ENCODE results near the gene RBCK1. TPM values are rescaled to one million over a fixed set of nuclear protein-coding genes. Genes with fewer than 3 reads are reported as not detected.
A peak's percentile ranks its signal among the peaks of the same experiment; 100 is the strongest.

RBCK1 gene
- total and polyA plus RNA-seq, 9 of the 15 experiments (the other 6 are each of a cell fraction or from before 2014, with no cell fraction given): 5.9 to 59.3 (median 26.5) TPM

- DNase-seq (ENCODE audit: extremely low read depth in 1 of 4, low spot score in 3 of 4): peak in 1 of 4 experiments; percentile 18
- intact Hi-C loops (cut with micrococcal nuclease): no loop called here
- Histone ChIP-seq H3K9ac (ENCODE audit: insufficient read depth in 1 of 2, low read depth in 2 of 2, low read length in 2 of 2) (peak overlapping the region; percentile 95 to 98), H3K9me1 (ENCODE audit: control insufficient read depth, insufficient read depth, low read length) (no peaks in the 10 kb centered on the region), H4K20me1 (replicated peaks; ENCODE audit: control insufficient read depth, insufficient read depth, low read length) (no peaks in the 10 kb centered on the region), H3K27ac (ENCODE audit: extremely low read depth, low read depth, low read length) (peak overlapping the region; percentile 94), H3K36me3 (ENCODE audit: control insufficient read depth, insufficient read depth, low read length) (peaks cover 30% of the 10 kb centered on the region; the same call in 2 of the 3 replicates), H3K4me1 (replicated peaks in 1 of 2; ENCODE audit: control insufficient read depth in 2 of 2, insufficient read depth in 2 of 2, low read length in 2 of 2) (peaks cover 17 to 18% of the 10 kb centered on the region in 2 experiments; a peak in 4 of 5 replicates), H3K79me2 (ENCODE audit: control insufficient read depth, insufficient read depth, low read length) (peaks cover 34% of the 10 kb centered on the region), H3K9me3 (replicated peaks; ENCODE audit: control insufficient read depth, insufficient read depth, low read depth, low read length) (peaks cover 2% of the 10 kb centered on the region), H3K4me3 (peak overlapping the region; percentile 98), H3K4me2 (ENCODE audit: insufficient read depth, low read length) (peak overlapping the region; percentile 88), H2AFZ (ENCODE audit: low read depth, low read length) (no peak overlapping the region), H3K27me3 (ENCODE audit: control insufficient read depth in 2 of 2, insufficient read depth in 2 of 2, low read length in 2 of 2) (no peaks in the 10 kb centered on the region)
- BruUV-seq (replicated peaks): no TSS peak
- peak; percentile 37 for FAIRE-seq
- ATAC-seq: peak; percentile 7
- 3% methylated on average over 7 of the region's 7 CpGs for WGBS (ENCODE audit: insufficient coverage, low coverage, missing lambda C conversion rate)
- ChIA-PET CTCF (ENCODE audit: low intra/inter-chr PET ratio) (no interaction called here), POLR2A (interaction anchor here (0.6 kb wide), 1 partner anchor 167 kb away, joined by 3 read pairs; no protein-coding TSS in a partner anchor)
- in situ Hi-C loops (cut with MboI): no loop called here
- TF ChIP-seq ZNF511 (CRISPR knock-in tag; IDR thresholded peaks at IDR 0.05) (0 out of 2 replicates have a peak, but pooled peaks have one; percentile 4), MXI1 (IDR thresholded peaks at IDR 0.05; ENCODE audit: low read depth, low read length) (no peak), COPS2 (conservative IDR thresholded peaks at IDR 0.05) (no peak), TFAP4 (CRISPR knock-in tag; IDR thresholded peaks at IDR 0.05; ENCODE audit: borderline replicate concordance) (0 out of 2 replicates have a peak, but pooled peaks have one; percentile 4), THRAP3 (IDR thresholded peaks at IDR 0.05; ENCODE audit: borderline replicate concordance) (no peak), ETV1 (tag; conservative IDR thresholded peaks at IDR 0.05; ENCODE audit: low read depth) (no peak), FOXJ3 (CRISPR knock-in tag; IDR thresholded peaks at IDR 0.05) (no peak), TEAD1 (CRISPR knock-in tag; IDR thresholded peaks at IDR 0.05) (0 out of 4 replicates have a peak, but pooled peaks of 1 of the 2 experiments have one; percentile 7), ZNF175 (CRISPR knock-in tag; IDR thresholded peaks at IDR 0.05; ENCODE audit: low read depth) (0 out of 2 replicates have a peak, but pooled peaks have one; percentile 36), ZNF143 (CRISPR knock-in tag; IDR thresholded peaks at IDR 0.05) (0 out of 2 replicates have a peak, but pooled peaks have one; percentile 12), ZNF395 (CRISPR knock-in tag; IDR thresholded peaks at IDR 0.05) (0 out of 2 replicates have a peak, but pooled peaks have one; percentile 31), PHF20 (IDR thresholded peaks at IDR 0.05; ENCODE audit: partially characterized antibody) (no peak), SIN3A (IDR thresholded peaks at IDR 0.05; ENCODE audit: borderline replicate concordance in 2 of 2, control insufficient read depth in 1 of 2, low read depth in 2 of 2, low read length in 2 of 2) (no peak), ZFP36 (IDR thresholded peaks at IDR 0.05; ENCODE audit: low read depth, low read length, partially characterized antibody) (no peak), ATF7 (IDR thresholded peaks at IDR 0.05) (no peak), ZNF561 (CRISPR knock-in tag; conservative IDR thresholded peaks at IDR 0.05) (no peak)
Measured at GRCh38 chr20:408843-409696, 971 bp downstream of the RBCK1 start.
